ENCODE measurements around the gene ASH1L. TPM values are rescaled to one million over a fixed set of nuclear protein-coding genes. Genes with fewer than 3 reads are reported as not detected.
"Not testable (repeated sequence)": the region's sequence is repeated elsewhere in the genome, so short reads cannot be mapped to it uniquely, and the experiment has no call there.

The ASH1L gene
- total RNA-seq, 1 experiment from 2014 or later, result 30.5 TPM

DNA sequence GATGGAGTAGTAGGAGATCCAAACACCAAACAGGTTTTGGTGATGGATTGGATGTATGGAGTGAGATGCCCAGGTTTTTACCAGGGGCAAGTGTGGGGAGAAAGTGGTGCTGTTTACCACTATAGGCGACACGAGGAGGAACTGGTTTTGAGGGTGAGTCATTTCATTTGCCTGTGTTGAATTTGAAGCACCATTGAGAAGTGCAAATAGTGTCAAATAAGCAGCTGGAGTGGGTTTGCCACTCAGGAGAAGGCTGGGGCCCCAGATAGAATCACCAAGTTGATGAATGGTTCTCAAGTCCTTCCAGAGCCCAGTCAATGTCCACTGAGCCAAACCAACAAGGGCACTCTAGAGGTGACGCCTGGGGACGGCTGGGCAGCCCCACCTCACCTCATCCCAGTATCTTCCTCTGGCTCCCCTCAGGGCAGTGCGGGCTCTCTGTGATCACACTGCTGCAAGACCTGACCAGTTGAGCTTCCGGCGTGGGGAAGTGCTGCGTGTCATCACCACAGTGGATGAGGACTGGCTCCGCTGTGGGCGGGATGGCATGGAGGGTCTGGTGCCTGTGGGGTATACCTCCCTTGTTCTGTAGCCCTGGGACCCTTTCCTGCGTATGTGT is 232.5 kb downstream of the ASH1L start:
- Histone ChIP-seq H3K27me3 (ENCODE audit: insufficient read depth, low read length) (no peaks in the 10 kb centered on the region), H3K9me2 (ENCODE audit: insufficient read depth) (no peaks in the 10 kb centered on the region), H3K4me1 (ENCODE audit: control insufficient read depth in 1 of 2, insufficient read depth in 2 of 2, low read length in 2 of 2) (peaks cover 6 to 8% of the 10 kb centered on the region in 2 experiments), H3K36me3 (ENCODE audit: control insufficient read depth in 1 of 2, insufficient read depth in 2 of 2, low read length in 2 of 2) (peaks cover 24 to 28% of the 10 kb centered on the region in 2 experiments; a peak in 3 of 4 replicates), H3K27ac (ENCODE audit: low read depth, low read length) (no peak overlapping the region), H3K4me2 (ENCODE audit: low read length) (no peak overlapping the region), H3K9me3 (ENCODE audit: control insufficient read depth in 1 of 2, insufficient read depth in 1 of 2, low read depth in 1 of 2, low read length in 2 of 2) (no peaks in the 10 kb centered on the region), H3K4me3 (replicated peaks in 1 of 2; ENCODE audit: low read depth in 1 of 2, low read length in 2 of 2) (no peak overlapping the region), H3K9ac (ENCODE audit: low read length) (no peak overlapping the region), H4K20me1 (ENCODE audit: insufficient read depth) (0 out of 2 replicates have a peak, but pooled peaks cover 2% of the 10 kb centered on the region), H2AFZ (ENCODE audit: low read depth, low read length, poor library complexity, severe bottlenecking) (no peak overlapping the region), H3K79me2 (ENCODE audit: insufficient read depth, low read length) (peaks cover 31% of the 10 kb centered on the region; the same call in 1 of the 2 replicates)
- CTCF ChIA-PET, result no interaction called here
- DNase-seq (ENCODE audit: low read depth, low spot score), result no peak
- POLR2A ChIA-PET, result no interaction called here
- intact Hi-C loops (cut with micrococcal nuclease), result loop anchor here (10.0 kb wide), 1 partner anchor 155 kb away; the partner anchor contains the start of genes KRTCAP2 and TRIM46
- no TSS peak for BruUV-seq (replicated peaks)
- no peak for ATAC-seq
- RAD21 ChIA-PET (ENCODE audit: low non-redundant PET in 1 of 2, low total read pairs in 2 of 2, uncharacterized antibody in 2 of 2, unreplicated experiment in 2 of 2), result no interaction called here
- TF ChIP-seq, protein P1, sequence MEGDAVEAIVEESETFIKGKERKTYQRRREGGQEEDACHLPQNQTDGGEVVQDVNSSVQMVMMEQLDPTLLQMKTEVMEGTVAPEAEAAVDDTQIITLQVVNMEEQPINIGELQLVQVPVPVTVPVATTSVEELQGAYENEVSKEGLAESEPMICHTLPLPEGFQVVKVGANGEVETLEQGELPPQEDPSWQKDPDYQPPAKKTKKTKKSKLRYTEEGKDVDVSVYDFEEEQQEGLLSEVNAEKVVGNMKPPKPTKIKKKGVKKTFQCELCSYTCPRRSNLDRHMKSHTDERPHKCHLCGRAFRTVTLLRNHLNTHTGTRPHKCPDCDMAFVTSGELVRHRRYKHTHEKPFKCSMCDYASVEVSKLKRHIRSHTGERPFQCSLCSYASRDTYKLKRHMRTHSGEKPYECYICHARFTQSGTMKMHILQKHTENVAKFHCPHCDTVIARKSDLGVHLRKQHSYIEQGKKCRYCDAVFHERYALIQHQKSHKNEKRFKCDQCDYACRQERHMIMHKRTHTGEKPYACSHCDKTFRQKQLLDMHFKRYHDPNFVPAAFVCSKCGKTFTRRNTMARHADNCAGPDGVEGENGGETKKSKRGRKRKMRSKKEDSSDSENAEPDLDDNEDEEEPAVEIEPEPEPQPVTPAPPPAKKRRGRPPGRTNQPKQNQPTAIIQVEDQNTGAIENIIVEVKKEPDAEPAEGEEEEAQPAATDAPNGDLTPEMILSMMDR (IDR thresholded peaks at IDR 0.05 in 2 of 3, conservative IDR thresholded peaks at IDR 0.05 in 1 of 3; ENCODE audit: borderline replicate concordance in 1 of 3, insufficient read depth in 1 of 3, low read depth in 2 of 3, low read length in 2 of 3), result no peak
- TF ChIP-seq, protein P2, sequence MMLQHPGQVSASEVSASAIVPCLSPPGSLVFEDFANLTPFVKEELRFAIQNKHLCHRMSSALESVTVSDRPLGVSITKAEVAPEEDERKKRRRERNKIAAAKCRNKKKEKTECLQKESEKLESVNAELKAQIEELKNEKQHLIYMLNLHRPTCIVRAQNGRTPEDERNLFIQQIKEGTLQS (IDR thresholded peaks at IDR 0.05), result no peak
- TF ChIP-seq EZH2phosphoT487 (IDR thresholded peaks at IDR 0.05; ENCODE audit: borderline replicate concordance) (no peak), CBX3 (IDR thresholded peaks at IDR 0.05; ENCODE audit: low read depth) (no peak), ZNF274 (IDR thresholded peaks at IDR 0.05; ENCODE audit: low read depth, low read length) (no peak), FOSL1 (IDR thresholded peaks at IDR 0.05; ENCODE audit: low read depth) (no peak), POLR2A (IDR thresholded peaks at IDR 0.05; ENCODE audit: borderline replicate concordance, extremely low read depth, insufficient read depth, insufficient read length) (no peak)

DNA sequence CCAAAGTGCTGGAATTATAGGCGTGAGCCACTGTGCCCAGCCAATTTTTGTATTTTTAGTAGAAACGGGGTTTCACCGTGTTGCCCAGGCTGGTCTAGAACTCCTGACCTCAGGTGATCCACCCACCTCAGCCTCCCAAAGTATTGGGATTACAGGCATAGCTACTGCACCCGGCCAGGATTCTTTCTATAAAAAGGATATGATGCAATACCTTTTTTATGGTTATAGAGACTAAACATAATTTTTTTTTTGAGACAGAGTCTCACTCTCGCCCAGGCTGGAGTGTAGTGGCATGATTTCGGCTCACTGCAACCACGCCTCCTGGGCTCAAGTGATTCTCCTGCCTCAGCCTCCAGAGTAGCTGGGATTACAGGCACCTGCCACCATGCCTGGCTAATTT is 233.7 kb downstream of the ASH1L start:
- H2AFZ ChIP-seq (ENCODE audit: low read depth, low read length, poor library complexity, severe bottlenecking); DNase-seq (ENCODE audit: low read depth, low spot score); H3K4me2 ChIP-seq (ENCODE audit: low read length); H3K27me3 ChIP-seq (ENCODE audit: insufficient read depth, low read length); H4K20me1 ChIP-seq (ENCODE audit: insufficient read depth); H3K4me3 ChIP-seq (replicated peaks in 1 of 2; ENCODE audit: low read depth in 1 of 2, low read length in 2 of 2); BruUV-seq (replicated peaks); H3K9me3 ChIP-seq (ENCODE audit: control insufficient read depth in 1 of 2, insufficient read depth in 1 of 2, low read depth in 1 of 2, low read length in 2 of 2); H3K27ac ChIP-seq (ENCODE audit: low read depth, low read length); RAD21 ChIA-PET (ENCODE audit: low non-redundant PET in 1 of 2, low total read pairs in 2 of 2, uncharacterized antibody in 2 of 2, unreplicated experiment in 2 of 2); POLR2A ChIA-PET; H3K9me2 ChIP-seq (ENCODE audit: insufficient read depth); ATAC-seq; H3K9ac ChIP-seq (ENCODE audit: low read length): not testable (repeated sequence)
- Histone ChIP-seq H3K4me1 (ENCODE audit: control insufficient read depth in 1 of 2, insufficient read depth in 2 of 2, low read length in 2 of 2) (peaks cover 6 to 11% of the 10 kb centered on the region in 2 experiments), H3K36me3 (ENCODE audit: control insufficient read depth in 1 of 2, insufficient read depth in 2 of 2, low read length in 2 of 2) (peaks cover 24 to 28% of the 10 kb centered on the region in 2 experiments; a peak in 3 of 4 replicates), H3K79me2 (ENCODE audit: insufficient read depth, low read length) (peaks cover 39% of the 10 kb centered on the region; the same call in 1 of the 2 replicates)
- CTCF ChIA-PET, result interaction anchor here (1.4 kb wide), 1 partner anchor 78 kb away, joined by 4 read pairs; no protein-coding TSS in a partner anchor
- intact Hi-C loops (cut with micrococcal nuclease), result loop anchor here (10.0 kb wide), 1 partner anchor 154 kb away; the partner anchor contains the start of genes KRTCAP2 and TRIM46

All from HCT116 (cell line).